NK-92 treated with Interleukin-12 subunit alpha and Interleukin-12 subunit beta, amount 100 ng/mL, for 24 hours (cell line): Measurements from ENCODE around the gene CENPL.
"Not testable (repeated sequence)": the region's sequence is repeated elsewhere in the genome, so short reads cannot be mapped to it uniquely, and the experiment has no call there.

Experiments
- DNase-seq: peaks from one replicate; lab custom pipeline; 2025; lab: John Stamatoyannopoulos, UW

CENPL gene

DNA sequence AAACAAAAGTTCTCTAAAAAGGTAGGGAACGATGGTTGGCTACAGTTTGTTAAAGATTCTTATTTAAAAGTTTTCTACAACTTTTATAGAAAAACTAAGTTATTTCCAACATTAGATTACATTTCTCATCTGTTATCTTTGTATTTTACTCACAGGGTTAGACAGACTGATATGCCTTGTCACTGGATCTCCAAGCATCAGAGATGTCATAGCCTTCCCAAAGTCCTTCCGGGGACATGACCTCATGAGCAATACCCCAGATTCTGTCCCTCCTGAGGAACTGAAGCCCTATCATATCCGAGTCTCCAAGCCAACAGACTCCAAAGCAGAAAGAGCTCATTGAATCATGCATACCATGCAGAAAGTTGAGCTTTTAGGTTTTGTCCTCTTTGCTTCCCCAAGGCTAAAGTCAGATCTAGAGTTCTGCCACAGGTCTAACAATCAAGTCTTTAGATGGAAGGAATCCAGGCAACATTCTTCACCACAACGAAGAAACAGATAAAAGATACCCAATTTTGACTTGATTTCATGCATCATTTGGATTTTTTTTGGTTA lies 32.8 kb upstream of the CENPL start:
- no peak for DNase-seq

- DNase-seq, result no peak
Observed at GRCh38 chr1:173856903-173857302, 32.2 kb upstream of the CENPL start.

DNA sequence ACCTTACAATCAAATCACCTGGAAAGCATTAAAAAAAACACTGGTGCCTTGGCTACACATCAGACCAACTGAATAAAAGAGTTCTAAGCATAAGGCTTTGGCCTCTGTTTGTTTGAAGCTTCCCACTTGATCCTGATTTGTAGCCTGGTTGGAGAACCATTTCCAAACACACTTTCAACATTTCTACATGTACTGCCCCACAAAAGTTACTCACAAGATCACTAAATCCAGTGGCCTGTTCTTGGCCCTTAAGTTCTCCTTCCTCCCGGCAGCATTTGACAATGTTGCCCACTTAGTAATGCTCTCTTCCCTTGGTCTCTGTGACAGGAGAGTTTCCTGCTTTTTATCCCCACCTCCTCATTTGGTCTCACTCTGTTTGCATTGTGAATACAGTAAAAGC lies 31.3 kb upstream of the CENPL start:
- no peak for DNase-seq

DNA sequence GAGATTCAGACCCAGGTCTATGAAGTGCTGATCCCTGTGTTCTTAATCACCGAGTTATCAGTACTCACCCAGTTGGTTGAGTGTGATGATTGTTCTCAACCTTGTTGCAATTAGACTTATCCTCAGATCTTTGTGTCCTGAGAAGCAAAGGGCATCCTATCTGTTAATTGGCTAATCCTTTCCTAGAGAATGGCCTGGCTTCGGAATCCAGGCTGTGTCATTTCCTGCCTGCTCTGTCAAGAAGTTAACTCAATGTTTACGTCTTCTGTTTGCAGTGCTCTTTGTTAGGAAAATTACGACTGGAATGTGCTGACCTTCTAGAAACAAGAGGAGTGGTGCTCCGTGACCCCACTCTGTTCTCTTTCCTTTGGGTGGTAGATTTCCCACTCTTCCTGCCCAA lies 28.4 kb upstream of the CENPL start:
- DNase-seq, result no peak

- no peak for DNase-seq
Observed at GRCh38 chr1:173852105-173852504, 27.4 kb upstream of the CENPL start.

DNA sequence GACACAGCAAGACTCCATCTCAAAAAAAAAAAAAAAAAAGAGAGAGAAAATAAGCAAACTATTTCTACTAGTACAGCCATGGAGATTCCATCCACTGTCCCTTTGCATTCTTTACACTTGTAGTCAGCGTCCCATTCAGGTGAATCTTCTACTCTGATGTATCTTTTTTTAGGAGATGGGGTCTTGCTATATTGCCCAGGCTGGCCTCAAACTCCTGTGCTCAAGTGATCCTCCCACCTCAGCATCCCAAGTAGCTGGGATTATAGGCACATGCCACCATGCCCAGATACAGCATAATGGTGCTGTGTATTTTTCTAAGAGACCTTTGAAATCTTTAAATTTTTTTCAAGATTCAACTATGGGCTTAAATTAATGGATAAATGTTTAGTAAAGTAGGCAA lies 8.1 kb upstream of the CENPL start:
- DNase-seq, result no peak

DNA sequence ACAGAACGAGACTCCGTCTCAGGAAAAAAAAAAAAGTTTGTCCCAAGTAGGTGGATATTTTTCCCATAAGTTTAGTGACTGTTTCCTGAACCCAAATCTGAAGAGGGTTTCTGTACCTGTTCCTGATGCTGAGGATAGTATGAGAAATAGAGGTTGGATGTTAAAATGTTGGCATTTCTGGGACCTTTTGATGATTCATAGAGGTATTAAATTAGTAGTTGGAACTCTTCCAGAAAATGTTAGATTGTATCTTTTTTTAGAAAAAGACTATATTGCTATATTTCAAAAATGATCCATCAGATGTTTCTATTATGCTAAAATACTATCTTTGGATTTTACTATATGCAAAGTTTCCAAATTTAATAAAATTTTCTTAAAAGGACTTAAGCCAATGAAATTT lies 2.9 kb upstream of the CENPL start:
- DNase-seq, result no peak

GRCh38 chr1:173823781-173824314 lies 835 bp downstream of the CENPL start:
- no peak for DNase-seq

DNA sequence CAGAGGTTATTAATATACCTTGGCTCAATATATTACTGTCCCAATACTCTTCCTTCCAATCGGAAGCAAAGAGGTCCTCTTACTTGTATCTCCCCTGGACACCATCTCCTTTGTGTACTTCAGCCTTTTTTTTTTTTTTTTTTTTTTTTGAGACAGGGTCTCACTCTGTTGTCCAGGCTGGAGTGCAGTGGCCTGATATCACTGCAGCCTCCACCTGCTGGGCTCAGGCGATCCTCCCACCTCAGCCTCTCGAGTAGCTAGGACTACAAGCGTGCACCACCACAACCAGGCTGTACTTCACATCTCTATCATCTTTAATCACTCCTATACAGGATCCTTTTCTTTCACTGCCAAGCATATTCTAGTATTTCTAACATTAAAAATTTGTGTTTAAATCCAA lies 3.0 kb downstream of the CENPL start:
- no peak for DNase-seq

DNA sequence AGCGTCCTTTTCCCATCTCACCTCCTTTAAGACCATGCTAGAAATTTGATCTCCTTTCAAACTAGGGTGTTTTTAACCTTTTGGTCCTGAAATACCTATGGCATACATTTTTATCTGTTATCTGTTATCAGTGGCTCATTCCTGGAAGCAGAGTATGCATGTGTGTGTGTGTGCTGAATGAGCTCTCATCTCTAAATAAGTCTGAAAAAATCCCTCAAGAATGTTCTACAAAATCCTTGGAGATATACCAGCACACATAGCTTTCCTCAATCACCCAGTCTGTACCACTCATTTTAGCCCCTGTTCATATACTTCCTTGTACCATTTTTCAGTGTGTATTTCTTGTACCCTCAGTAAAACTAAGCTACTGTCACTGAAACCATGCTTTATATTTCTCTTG lies 6.2 kb downstream of the CENPL start:
- no peak for DNase-seq

DNA sequence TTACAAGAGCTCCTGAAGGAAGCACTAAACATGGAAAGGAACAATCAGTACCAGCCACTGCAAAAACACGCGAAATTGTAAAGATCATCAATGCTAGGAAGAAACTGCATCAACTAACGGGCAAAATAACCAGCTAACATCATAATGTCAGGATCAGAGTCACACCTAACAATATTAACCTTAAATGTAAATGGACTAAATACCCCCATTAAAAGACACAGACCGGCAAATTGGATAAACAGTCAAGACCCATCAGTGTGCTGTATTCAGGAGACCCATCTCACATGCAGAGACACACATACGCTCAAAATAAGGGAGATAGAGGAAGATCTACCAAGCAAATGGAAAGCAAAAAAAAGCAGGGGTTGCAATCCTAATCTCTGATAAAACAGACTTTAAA lies 11.0 kb downstream of the CENPL start:
- DNase-seq, result not testable (repeated sequence)

DNA sequence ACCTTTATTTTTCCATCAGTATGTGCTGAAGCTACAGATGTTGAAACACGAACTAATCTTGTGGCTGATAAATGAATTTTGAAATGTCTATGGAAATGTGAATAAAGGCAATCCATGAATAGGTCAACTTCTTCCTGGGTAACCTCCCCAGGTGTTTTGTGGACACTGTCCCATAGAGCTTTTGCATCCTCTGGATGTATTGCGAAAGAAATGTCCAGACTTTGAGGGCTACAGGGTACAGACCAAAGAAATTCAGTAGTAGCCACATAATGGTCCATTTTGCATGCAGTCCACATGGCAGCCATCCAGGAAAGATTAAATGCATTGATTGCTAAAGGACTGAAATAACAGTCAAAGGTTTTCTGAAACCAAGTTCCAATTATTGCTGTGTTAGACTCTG lies 21.7 kb downstream of the CENPL start:
- DNase-seq, result no peak

GRCh38 chr1:173799995-173800394 lies 24.7 kb downstream of the CENPL start:
- not testable (repeated sequence) for DNase-seq

- no peak for DNase-seq
Observed at GRCh38 chr1:173798078-173798477, 26.6 kb downstream of the CENPL start.

- no peak for DNase-seq
Observed at GRCh38 chr1:173789841-173790240, 34.8 kb downstream of the CENPL start.

DNA sequence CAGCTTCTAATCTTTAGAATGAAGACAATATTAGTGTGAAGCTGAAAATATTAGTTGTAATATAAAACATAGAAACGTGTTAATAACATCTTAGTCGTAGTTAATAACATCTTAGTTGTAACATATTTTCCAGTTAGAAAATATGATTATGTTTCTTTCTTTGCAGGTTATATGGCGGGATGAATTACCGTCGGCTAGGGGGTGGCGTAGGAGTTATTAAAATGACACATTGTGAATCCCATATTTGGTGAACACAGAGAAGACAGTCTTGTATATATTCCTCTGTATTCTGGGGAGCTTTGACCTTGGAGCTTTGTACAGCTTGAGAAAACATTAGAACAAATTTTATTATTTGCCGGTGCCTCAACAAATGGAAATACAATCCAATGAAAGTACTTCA lies 39.7 kb downstream of the CENPL start:
- DNase-seq, result no peak

- DNase-seq, result no peak
Observed at GRCh38 chr1:173779936-173780335, 44.7 kb downstream of the CENPL start.

GRCh38 chr1:173775578-173776226 lies 49.0 kb downstream of the CENPL start:
- DNase-seq, result no peak

- no peak for DNase-seq
Observed at GRCh38 chr1:173771560-173771959, 53.1 kb downstream of the CENPL start.

DNA sequence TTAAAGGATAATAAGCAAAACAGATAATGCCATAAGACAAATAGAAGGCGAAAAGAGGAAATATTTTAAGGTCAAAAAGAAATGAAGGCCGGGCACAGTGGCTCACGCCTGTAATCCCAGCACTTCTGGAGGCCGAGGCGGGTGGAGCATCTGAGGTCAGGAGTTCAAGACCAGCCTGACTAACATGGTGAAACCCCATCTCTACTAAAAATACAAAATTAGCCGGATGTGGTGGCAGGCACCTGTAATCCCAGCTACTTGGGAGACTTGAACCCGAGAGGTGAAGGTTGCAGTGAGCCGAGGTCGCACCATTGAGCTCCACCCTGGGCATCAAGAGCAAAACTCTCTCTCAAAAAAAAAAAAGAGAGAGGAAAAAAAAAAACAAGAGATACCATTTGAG lies 54.4 kb downstream of the CENPL start:
- DNase-seq, result not testable (repeated sequence)

GRCh38 chr1:173768827-173769226 lies 55.9 kb downstream of the CENPL start:
- DNase-seq, result no peak

DNA sequence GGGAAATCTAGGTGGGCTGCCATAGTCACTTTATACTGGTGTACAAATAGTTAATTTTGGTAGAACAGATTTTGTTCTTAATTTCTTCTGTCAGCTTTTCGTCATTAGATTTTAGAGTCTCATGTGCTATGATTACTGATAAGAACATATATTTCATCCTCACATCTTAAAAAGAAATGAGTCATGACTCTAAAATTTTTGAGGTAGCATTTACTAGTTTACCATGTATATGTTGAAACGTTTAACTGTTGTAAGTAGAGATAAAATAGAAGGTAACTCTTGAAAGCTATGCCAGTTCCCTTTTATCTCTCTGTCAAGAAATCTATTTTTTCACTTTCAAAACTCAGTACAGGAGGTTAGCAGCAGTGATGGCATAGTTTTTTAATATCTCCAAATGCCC lies 56.5 kb downstream of the CENPL start:
- DNase-seq, result no peak

DNA sequence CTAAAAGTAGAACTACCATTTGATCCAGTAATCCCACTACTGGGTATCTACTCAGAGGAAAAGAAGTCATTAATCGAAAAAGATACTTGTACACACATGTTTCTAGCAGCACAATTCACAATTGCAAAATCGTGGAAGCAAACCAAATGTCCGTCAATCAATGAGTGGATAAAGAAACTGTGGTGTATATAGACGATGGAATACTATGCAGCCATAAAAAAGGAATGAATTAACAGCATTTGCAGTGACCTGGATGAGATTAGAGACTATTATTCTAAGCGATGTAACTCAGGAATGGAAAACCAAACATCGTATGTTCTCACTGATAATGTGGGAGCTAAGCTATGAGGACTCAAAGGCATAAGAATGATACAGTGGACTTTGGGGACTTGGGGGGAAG lies 60.4 kb downstream of the CENPL start:
- not testable (repeated sequence) for DNase-seq

GRCh38 chr1:173758980-173759379 lies 65.7 kb downstream of the CENPL start:
- no peak for DNase-seq
